BE2C (cell line): ENCODE data around the gene ACSF2.

Experiments used
- DNase-seq: peaks from one replicate; pipeline ENCODE4 v3.0.0-alpha.2; 2020
- H3K27me3 ChIP-seq: fragments of 250-450 bp; sonication (Bioruptor Pico); 2 replicates; pipeline ENCODE4 v1.5.1; 2020; ENCODE audit warnings: mild to moderate bottlenecking
- H3K36me3 ChIP-seq: fragments of 250-450 bp; sonication (Bioruptor Pico); 2 replicates; pipeline ENCODE4 v1.5.1; 2020; ENCODE audit warnings: mild to moderate bottlenecking
- H3K4me1 ChIP-seq: fragments of 250-450 bp; sonication (Bioruptor Pico); 2 replicates; pipeline ENCODE4 v1.5.1; 2020
- H3K4me3 ChIP-seq: 2 replicates; pipeline ENCODE4 v1.5.1; 2011; ENCODE audit warnings: low read depth, low read length
- H3K9me3 ChIP-seq: fragments of 250-450 bp; sonication (Bioruptor Pico); 2 replicates; pipeline ENCODE4 v1.5.1; 2020
- TF ChIP-seq, protein P1 (sequence below): IDR thresholded peaks from 2 replicates; pipeline ENCODE4 v1.5.1; 2012; ENCODE audit warnings: mild to moderate bottlenecking, low read depth, low read length

ACSF2 gene

DNA sequence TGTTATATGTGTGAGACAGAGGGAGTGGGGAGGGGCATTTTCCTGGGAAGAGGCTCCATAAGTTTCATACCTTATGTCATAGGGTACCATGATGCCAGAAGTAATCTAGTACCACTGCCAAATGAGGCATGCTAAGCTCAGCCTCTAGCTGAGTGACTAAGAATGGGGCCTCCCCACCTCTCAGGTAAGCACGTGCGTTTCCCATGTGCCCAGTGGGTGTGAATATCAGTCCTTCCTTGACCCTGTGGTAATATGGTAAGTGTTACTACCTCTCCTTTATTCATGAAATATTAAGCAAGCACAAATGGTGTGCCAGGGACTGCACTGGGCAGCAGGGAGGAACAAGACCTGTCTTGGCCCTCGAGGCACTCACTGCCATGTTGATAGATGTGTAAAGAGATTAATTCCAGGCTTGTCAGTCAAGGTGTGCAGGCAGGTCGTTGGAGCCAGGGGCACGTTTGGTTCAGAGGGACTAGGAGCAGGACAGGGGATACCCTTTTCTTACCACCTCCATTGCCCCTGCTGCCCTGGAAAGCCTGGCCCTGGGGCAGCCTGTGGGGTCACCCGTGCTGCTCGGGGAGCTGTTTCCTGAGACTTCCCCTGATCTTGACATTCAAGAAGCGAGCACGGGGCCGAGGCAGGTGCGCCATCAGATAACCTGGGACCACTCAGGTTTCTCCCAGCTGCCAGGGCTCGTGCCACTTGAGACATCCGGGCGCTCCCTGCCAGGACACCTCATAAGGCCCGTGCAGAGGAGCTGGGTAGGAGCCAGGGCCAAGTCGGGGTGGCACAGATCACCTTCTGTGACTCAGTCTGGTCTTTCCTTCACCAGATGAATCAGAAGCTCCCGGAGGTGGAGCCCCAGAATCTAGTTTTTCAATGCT lies 61.4 kb downstream of the ACSF2 start:
- Histone ChIP-seq H3K36me3 (peaks cover 17% of the 10 kb centered on the region), H3K27me3 (no peaks in the 10 kb centered on the region), H3K4me1 (no peaks in the 10 kb centered on the region), H3K9me3 (no peaks in the 10 kb centered on the region), H3K4me3 (no peak overlapping the region)
- DNase-seq, result no peak
- TF ChIP-seq, protein P1, sequence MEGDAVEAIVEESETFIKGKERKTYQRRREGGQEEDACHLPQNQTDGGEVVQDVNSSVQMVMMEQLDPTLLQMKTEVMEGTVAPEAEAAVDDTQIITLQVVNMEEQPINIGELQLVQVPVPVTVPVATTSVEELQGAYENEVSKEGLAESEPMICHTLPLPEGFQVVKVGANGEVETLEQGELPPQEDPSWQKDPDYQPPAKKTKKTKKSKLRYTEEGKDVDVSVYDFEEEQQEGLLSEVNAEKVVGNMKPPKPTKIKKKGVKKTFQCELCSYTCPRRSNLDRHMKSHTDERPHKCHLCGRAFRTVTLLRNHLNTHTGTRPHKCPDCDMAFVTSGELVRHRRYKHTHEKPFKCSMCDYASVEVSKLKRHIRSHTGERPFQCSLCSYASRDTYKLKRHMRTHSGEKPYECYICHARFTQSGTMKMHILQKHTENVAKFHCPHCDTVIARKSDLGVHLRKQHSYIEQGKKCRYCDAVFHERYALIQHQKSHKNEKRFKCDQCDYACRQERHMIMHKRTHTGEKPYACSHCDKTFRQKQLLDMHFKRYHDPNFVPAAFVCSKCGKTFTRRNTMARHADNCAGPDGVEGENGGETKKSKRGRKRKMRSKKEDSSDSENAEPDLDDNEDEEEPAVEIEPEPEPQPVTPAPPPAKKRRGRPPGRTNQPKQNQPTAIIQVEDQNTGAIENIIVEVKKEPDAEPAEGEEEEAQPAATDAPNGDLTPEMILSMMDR, result no peak

DNA sequence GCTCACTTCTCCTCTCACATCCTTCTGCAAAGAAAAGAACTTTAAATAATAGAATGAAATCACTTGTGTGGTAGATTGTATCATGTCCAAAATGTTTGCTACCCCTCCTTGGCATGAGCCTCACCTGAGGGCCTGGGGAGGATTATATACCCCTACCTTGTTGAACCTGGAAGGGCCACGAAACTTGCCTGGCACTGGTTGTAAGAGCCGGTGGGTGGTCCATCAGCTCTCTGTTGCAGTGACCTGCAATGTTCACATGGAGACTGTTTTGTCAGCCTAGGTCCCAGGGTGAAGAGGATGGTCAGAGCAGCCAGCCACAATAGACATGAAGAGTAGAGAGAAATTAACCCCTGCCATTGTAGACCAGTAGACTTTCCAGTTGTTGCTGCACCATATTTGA lies 62.9 kb downstream of the ACSF2 start:
- peaks cover 12% of the 10 kb centered on the region for H3K36me3 ChIP-seq
- TF ChIP-seq, protein P1, result no peak
- DNase-seq, result no peak
- no peaks in the 10 kb centered on the region for H3K4me1 ChIP-seq
- no peaks in the 10 kb centered on the region for H3K27me3 ChIP-seq
- H3K9me3 ChIP-seq, result no peaks in the 10 kb centered on the region
- H3K4me3 ChIP-seq, result no peak overlapping the region

DNA sequence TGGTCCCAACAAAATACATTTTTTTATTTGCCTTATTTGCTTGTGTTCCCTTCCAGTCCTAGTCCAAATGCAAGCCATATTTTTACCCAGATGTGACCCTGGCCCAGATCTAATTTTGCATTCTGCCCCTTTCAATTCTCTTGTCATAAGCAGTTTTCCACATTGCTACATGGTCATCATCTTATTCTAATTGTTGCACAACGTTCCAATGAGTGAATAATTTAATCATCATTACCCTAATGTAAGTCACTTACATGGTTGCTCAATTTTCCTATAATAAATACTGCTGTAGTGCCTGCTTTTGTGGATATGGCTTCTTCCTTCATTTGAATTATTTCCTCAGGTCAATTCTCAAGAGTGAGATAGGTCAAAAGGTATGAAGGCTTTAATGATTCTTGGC lies 65.5 kb downstream of the ACSF2 start:
- no peaks in the 10 kb centered on the region for H3K4me1 ChIP-seq
- TF ChIP-seq, protein P1, result no peak
- DNase-seq, result no peak
- H3K36me3 ChIP-seq, result no peaks in the 10 kb centered on the region
- H3K9me3 ChIP-seq, result no peaks in the 10 kb centered on the region
- H3K27me3 ChIP-seq, result no peaks in the 10 kb centered on the region
- H3K4me3 ChIP-seq, result no peak overlapping the region

DNA sequence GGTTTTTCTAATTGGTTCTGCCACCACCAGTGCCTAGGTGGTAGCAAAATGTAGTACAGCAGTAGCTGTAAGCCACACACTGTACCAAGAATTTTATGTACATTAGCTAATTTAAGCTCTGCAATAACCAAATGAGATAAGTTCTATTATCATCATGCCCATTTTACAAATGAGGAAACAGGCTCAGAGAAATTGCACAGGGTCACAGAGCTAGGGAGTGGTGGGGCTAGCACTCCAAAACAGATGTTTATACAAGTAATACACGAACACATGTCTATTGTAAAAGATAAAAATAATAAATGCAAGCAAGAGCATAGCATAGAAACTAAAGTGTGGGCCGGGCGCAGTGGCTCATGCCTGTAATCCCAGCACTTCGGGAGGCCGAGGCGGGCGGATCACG lies 66.2 kb downstream of the ACSF2 start:
- no peak for DNase-seq
- no peak overlapping the region for H3K4me3 ChIP-seq
- TF ChIP-seq, protein P1, result no peak
- no peaks in the 10 kb centered on the region for H3K9me3 ChIP-seq
- no peaks in the 10 kb centered on the region for H3K4me1 ChIP-seq
- no peaks in the 10 kb centered on the region for H3K36me3 ChIP-seq
- no peaks in the 10 kb centered on the region for H3K27me3 ChIP-seq

DNA sequence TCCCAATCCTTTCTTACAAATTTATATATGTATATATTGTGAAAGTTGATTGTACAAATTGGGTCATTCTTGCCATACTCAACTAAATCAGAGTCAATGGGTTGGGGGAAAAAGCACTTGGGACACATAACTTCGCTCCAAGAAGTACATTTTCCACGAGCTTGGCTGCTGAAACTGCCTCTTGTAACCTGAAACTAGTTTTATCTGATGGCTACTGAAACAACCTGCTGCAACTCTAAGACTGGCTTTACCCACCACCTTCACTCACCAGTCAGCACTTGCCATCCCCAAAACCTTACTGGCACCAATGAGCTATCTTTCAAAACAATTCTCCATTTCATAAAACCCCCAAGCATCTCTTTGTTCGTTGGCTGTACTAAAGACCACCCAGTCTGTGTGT lies 67.7 kb downstream of the ACSF2 start:
- Histone ChIP-seq H3K36me3 (no peaks in the 10 kb centered on the region), H3K9me3 (no peaks in the 10 kb centered on the region), H3K4me3 (no peak overlapping the region), H3K27me3 (no peaks in the 10 kb centered on the region), H3K4me1 (no peaks in the 10 kb centered on the region)
- no peak for DNase-seq
- TF ChIP-seq, protein P1, result no peak

DNA sequence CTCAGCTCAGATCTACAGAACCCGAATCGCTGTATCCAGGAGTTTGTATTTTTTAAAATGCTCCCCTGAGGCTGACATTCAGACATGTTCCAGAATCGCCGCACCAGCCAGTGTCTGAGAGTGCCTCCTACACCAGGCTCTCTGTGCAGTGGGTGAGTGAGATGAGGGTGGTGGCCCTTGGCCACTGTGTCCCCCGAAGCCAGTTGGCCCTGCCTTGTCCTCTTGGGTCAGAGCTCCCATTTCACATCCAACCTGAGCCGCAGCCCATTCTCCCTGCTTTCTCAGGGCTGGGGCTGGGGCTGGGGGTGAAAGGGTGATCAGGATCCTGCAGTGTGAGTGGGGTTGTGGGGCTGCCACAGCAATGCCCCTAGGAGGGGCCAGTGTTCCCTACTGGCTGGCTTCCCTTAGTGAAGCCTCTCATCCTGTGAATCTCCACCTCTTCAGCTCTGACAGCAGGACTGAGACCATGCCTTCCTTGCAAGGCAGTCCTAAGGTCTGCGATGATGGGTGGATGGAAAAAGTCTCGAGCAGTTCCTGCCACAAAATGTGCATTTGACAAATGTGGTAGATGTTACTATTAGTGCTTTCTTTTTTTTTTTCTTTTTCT lies 69.3 kb downstream of the ACSF2 start:
- H3K4me1 ChIP-seq, result no peaks in the 10 kb centered on the region
- H3K27me3 ChIP-seq, result no peaks in the 10 kb centered on the region
- no peak for DNase-seq
- no peaks in the 10 kb centered on the region for H3K36me3 ChIP-seq
- H3K9me3 ChIP-seq, result no peaks in the 10 kb centered on the region
- TF ChIP-seq, protein P1, result no peak
- no peak overlapping the region for H3K4me3 ChIP-seq
